OCI-LY1 (cell line): Measurements from ENCODE around the gene ADAMTS7.

Experiments used
- EZH2 ChIP-seq: fragments of 200-600 bp; sonication (generic), shearing (Covaris generic); IDR thresholded peaks from 2 replicates; pipeline ENCODE4 v1.8.0; 2017; ENCODE audit warnings: borderline replicate concordance, mixed run types, mild to moderate bottlenecking, antibody characterized with exemption, low read length, moderate library complexity, mixed read lengths
- TF ChIP-seq, protein P1 (sequence below): fragments of 200-600 bp; sonication (generic), shearing (Covaris generic); IDR thresholded peaks from 2 replicates; pipeline ENCODE4 v1.5.1; 2017; ENCODE audit warnings: mild to moderate bottlenecking, antibody characterized with exemption, low read length, moderate library complexity, mixed read lengths

DNA sequence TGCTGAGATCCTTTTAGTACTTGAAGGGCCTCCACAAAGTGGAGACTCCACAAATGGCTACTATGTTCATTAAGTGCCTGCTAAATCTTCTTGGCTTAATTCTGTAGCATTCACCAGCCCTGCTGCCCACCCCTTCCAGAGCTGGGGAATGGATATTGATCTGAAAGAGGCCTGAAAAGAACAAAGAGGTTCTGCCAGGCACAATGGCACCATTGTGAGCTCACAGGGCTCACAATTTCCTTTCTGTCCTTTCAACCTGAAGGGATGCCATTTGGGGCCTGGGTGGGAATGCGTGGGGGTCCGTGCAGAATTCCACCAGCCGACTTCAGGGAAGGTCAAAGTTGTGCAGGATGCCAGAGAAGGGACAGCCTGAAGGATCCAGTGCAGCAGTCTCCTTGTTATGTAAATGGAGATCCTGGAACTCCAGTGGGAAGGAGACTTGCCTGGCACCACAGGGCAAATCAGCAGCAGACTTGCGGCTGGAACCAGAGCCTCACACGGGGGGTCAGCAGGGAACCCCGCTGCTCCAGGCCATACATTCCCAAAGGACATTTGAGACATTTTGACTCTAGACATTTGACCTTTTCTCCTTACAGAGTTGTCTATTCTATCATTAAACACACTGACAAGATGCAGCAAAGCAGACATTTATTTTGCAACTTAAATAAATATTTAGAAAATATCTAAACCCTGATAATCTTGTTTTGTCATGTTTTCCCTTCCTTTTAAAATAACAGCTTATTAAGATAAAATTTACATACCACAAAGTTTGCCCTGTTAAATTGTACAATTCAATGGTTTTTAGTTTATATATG, 39.9 kb upstream of the ADAMTS7 start:
- TF ChIP-seq, protein P1, sequence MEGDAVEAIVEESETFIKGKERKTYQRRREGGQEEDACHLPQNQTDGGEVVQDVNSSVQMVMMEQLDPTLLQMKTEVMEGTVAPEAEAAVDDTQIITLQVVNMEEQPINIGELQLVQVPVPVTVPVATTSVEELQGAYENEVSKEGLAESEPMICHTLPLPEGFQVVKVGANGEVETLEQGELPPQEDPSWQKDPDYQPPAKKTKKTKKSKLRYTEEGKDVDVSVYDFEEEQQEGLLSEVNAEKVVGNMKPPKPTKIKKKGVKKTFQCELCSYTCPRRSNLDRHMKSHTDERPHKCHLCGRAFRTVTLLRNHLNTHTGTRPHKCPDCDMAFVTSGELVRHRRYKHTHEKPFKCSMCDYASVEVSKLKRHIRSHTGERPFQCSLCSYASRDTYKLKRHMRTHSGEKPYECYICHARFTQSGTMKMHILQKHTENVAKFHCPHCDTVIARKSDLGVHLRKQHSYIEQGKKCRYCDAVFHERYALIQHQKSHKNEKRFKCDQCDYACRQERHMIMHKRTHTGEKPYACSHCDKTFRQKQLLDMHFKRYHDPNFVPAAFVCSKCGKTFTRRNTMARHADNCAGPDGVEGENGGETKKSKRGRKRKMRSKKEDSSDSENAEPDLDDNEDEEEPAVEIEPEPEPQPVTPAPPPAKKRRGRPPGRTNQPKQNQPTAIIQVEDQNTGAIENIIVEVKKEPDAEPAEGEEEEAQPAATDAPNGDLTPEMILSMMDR: no peak
- no peak for TF ChIP-seq EZH2
